ENCODE data around the gene CPT2.

- TF ChIP-seq ZBTB11 (tag by site-specific recombination; conservative IDR thresholded peaks at IDR 0.05; ENCODE audit: low read depth) (peak; percentile 90), CTCF (tag by site-specific recombination; IDR thresholded peaks at IDR 0.05) (no peak), ZNF266 (tag by site-specific recombination; IDR thresholded peaks at IDR 0.05; ENCODE audit: low read depth) (no peak), REST (tag by site-specific recombination; IDR thresholded peaks at IDR 0.05) (no peak), GLIS1 (tag by site-specific recombination; IDR thresholded peaks at IDR 0.05) (no peak), ZBTB17 (tag by site-specific recombination; IDR thresholded peaks at IDR 0.05) (peak; percentile 68)
Observed at GRCh38 chr1:53196485-53197290, at the start of gene CPT2.
